Measurements from ENCODE around the gene BASP1.
"Not testable (repeated sequence)": the region's sequence is repeated elsewhere in the genome, so short reads cannot be mapped to it uniquely, and the experiment has no call there.

BASP1 gene

GRCh38 chr5:17304282-17304681 is 86.9 kb downstream of the BASP1 start:
- no peak overlapping the region for H3K9ac ChIP-seq (ENCODE audit: insufficient read length, low read depth)
- H3K27me3 ChIP-seq (ENCODE audit: insufficient read depth, insufficient read length) = no peaks in the 10 kb centered on the region
- no peaks in the 10 kb centered on the region for H3K4me1 ChIP-seq (ENCODE audit: insufficient read depth, insufficient read length)
- DNase-seq (ENCODE audit: low read depth, low spot score) = no peak
- no peak for TF ChIP-seq ZNF274 (IDR thresholded peaks at IDR 0.05; ENCODE audit: low read depth, low read length)
- TF ChIP-seq YY1 (IDR thresholded peaks at IDR 0.05; ENCODE audit: insufficient read depth, insufficient read length) = no peak
- TF ChIP-seq SUZ12 (IDR thresholded peaks at IDR 0.05; ENCODE audit: extremely low read depth, insufficient read depth, insufficient read length) = no peak
- H3K4me3 ChIP-seq (ENCODE audit: insufficient read length, low read depth) = no peak overlapping the region
- H3K36me3 ChIP-seq (ENCODE audit: insufficient read depth, insufficient read length, low read length) = no peaks in the 10 kb centered on the region
- no peaks in the 10 kb centered on the region for H3K9me3 ChIP-seq (ENCODE audit: insufficient read depth, low read length)

- Histone ChIP-seq H3K9ac (ENCODE audit: insufficient read length, low read depth) (no peak overlapping the region), H3K9me3 (ENCODE audit: insufficient read depth, low read length) (no peaks in the 10 kb centered on the region), H3K4me3 (ENCODE audit: insufficient read length, low read depth) (no peak overlapping the region), H3K36me3 (ENCODE audit: insufficient read depth, insufficient read length, low read length) (no peaks in the 10 kb centered on the region), H3K27me3 (ENCODE audit: insufficient read depth, insufficient read length) (no peaks in the 10 kb centered on the region), H3K4me1 (ENCODE audit: insufficient read depth, insufficient read length) (no peaks in the 10 kb centered on the region)
- DNase-seq (ENCODE audit: low read depth, low spot score) = no peak
- TF ChIP-seq YY1 (IDR thresholded peaks at IDR 0.05; ENCODE audit: insufficient read depth, insufficient read length) = no peak
- TF ChIP-seq ZNF274 (IDR thresholded peaks at IDR 0.05; ENCODE audit: low read depth, low read length) = no peak
- TF ChIP-seq SUZ12 (IDR thresholded peaks at IDR 0.05; ENCODE audit: extremely low read depth, insufficient read depth, insufficient read length) = no peak
These were observed 87.6 kb downstream of the BASP1 start for GRCh38 chr5:17305017-17305416.

- Histone ChIP-seq H3K4me3 (ENCODE audit: insufficient read length, low read depth) (no peak overlapping the region), H3K4me1 (ENCODE audit: insufficient read depth, insufficient read length) (no peaks in the 10 kb centered on the region), H3K36me3 (ENCODE audit: insufficient read depth, insufficient read length, low read length) (no peaks in the 10 kb centered on the region), H3K9me3 (ENCODE audit: insufficient read depth, low read length) (no peaks in the 10 kb centered on the region), H3K9ac (ENCODE audit: insufficient read length, low read depth) (no peak overlapping the region), H3K27me3 (ENCODE audit: insufficient read depth, insufficient read length) (no peaks in the 10 kb centered on the region)
- DNase-seq (ENCODE audit: low read depth, low spot score) = no peak
- TF ChIP-seq YY1 (IDR thresholded peaks at IDR 0.05; ENCODE audit: insufficient read depth, insufficient read length) (no peak), ZNF274 (IDR thresholded peaks at IDR 0.05; ENCODE audit: low read depth, low read length) (no peak), SUZ12 (IDR thresholded peaks at IDR 0.05; ENCODE audit: extremely low read depth, insufficient read depth, insufficient read length) (no peak)
These were observed 88.7 kb downstream of the BASP1 start for GRCh38 chr5:17305964-17306725.

- Histone ChIP-seq H3K27me3 (ENCODE audit: insufficient read depth, insufficient read length) (no peaks in the 10 kb centered on the region), H3K36me3 (ENCODE audit: insufficient read depth, insufficient read length, low read length) (no peaks in the 10 kb centered on the region), H3K9me3 (ENCODE audit: insufficient read depth, low read length) (no peaks in the 10 kb centered on the region), H3K4me3 (ENCODE audit: insufficient read length, low read depth) (no peak overlapping the region), H3K9ac (ENCODE audit: insufficient read length, low read depth) (no peak overlapping the region), H3K4me1 (ENCODE audit: insufficient read depth, insufficient read length) (no peaks in the 10 kb centered on the region)
- no peak for TF ChIP-seq YY1 (IDR thresholded peaks at IDR 0.05; ENCODE audit: insufficient read depth, insufficient read length)
- TF ChIP-seq SUZ12 (IDR thresholded peaks at IDR 0.05; ENCODE audit: extremely low read depth, insufficient read depth, insufficient read length) = no peak
- no peak for TF ChIP-seq ZNF274 (IDR thresholded peaks at IDR 0.05; ENCODE audit: low read depth, low read length)
- no peak for DNase-seq (ENCODE audit: low read depth, low spot score)
These were observed 89.3 kb downstream of the BASP1 start for GRCh38 chr5:17306726-17307091.

GRCh38 chr5:17307440-17307839 is 90.0 kb downstream of the BASP1 start:
- H3K27me3 ChIP-seq (ENCODE audit: insufficient read depth, insufficient read length); H3K4me3 ChIP-seq (ENCODE audit: insufficient read length, low read depth); H3K9me3 ChIP-seq (ENCODE audit: insufficient read depth, low read length); H3K4me1 ChIP-seq (ENCODE audit: insufficient read depth, insufficient read length); DNase-seq (ENCODE audit: low read depth, low spot score); H3K36me3 ChIP-seq (ENCODE audit: insufficient read depth, insufficient read length, low read length); H3K9ac ChIP-seq (ENCODE audit: insufficient read length, low read depth): not testable (repeated sequence)

- Histone ChIP-seq H3K27me3 (ENCODE audit: insufficient read depth, insufficient read length) (no peaks in the 10 kb centered on the region), H3K4me3 (ENCODE audit: insufficient read length, low read depth) (no peak overlapping the region), H3K9ac (ENCODE audit: insufficient read length, low read depth) (no peak overlapping the region), H3K9me3 (ENCODE audit: insufficient read depth, low read length) (no peaks in the 10 kb centered on the region), H3K36me3 (ENCODE audit: insufficient read depth, insufficient read length, low read length) (no peaks in the 10 kb centered on the region), H3K4me1 (ENCODE audit: insufficient read depth, insufficient read length) (no peaks in the 10 kb centered on the region)
- DNase-seq (ENCODE audit: low read depth, low spot score) = no peak
- TF ChIP-seq YY1 (IDR thresholded peaks at IDR 0.05; ENCODE audit: insufficient read depth, insufficient read length) (no peak), SUZ12 (IDR thresholded peaks at IDR 0.05; ENCODE audit: extremely low read depth, insufficient read depth, insufficient read length) (no peak), ZNF274 (IDR thresholded peaks at IDR 0.05; ENCODE audit: low read depth, low read length) (no peak)
These were observed 91.1 kb downstream of the BASP1 start for GRCh38 chr5:17308326-17309065.

GRCh38 chr5:17309462-17309861 is 92.0 kb downstream of the BASP1 start:
- Histone ChIP-seq H3K27me3 (ENCODE audit: insufficient read depth, insufficient read length) (no peaks in the 10 kb centered on the region), H3K9me3 (ENCODE audit: insufficient read depth, low read length) (no peaks in the 10 kb centered on the region), H3K9ac (ENCODE audit: insufficient read length, low read depth) (no peak overlapping the region), H3K4me1 (ENCODE audit: insufficient read depth, insufficient read length) (no peaks in the 10 kb centered on the region), H3K4me3 (ENCODE audit: insufficient read length, low read depth) (no peak overlapping the region), H3K36me3 (ENCODE audit: insufficient read depth, insufficient read length, low read length) (no peaks in the 10 kb centered on the region)
- DNase-seq (ENCODE audit: low read depth, low spot score) = no peak
- TF ChIP-seq YY1 (IDR thresholded peaks at IDR 0.05; ENCODE audit: insufficient read depth, insufficient read length) (no peak), SUZ12 (IDR thresholded peaks at IDR 0.05; ENCODE audit: extremely low read depth, insufficient read depth, insufficient read length) (no peak), ZNF274 (IDR thresholded peaks at IDR 0.05; ENCODE audit: low read depth, low read length) (no peak)

GRCh38 chr5:17310502-17310901 is 93.1 kb downstream of the BASP1 start:
- not testable (repeated sequence) for H3K4me1 ChIP-seq (ENCODE audit: insufficient read depth, insufficient read length); H3K4me3 ChIP-seq (ENCODE audit: insufficient read length, low read depth); DNase-seq (ENCODE audit: low read depth, low spot score); H3K36me3 ChIP-seq (ENCODE audit: insufficient read depth, insufficient read length, low read length); H3K9me3 ChIP-seq (ENCODE audit: insufficient read depth, low read length); H3K9ac ChIP-seq (ENCODE audit: insufficient read length, low read depth); H3K27me3 ChIP-seq (ENCODE audit: insufficient read depth, insufficient read length)

GRCh38 chr5:17311811-17312210 is 94.4 kb downstream of the BASP1 start:
- not testable (repeated sequence) for H3K4me3 ChIP-seq (ENCODE audit: insufficient read length, low read depth); H3K9me3 ChIP-seq (ENCODE audit: insufficient read depth, low read length); H3K27me3 ChIP-seq (ENCODE audit: insufficient read depth, insufficient read length); H3K9ac ChIP-seq (ENCODE audit: insufficient read length, low read depth); H3K4me1 ChIP-seq (ENCODE audit: insufficient read depth, insufficient read length); H3K36me3 ChIP-seq (ENCODE audit: insufficient read depth, insufficient read length, low read length); DNase-seq (ENCODE audit: low read depth, low spot score)
